GM19239 (cell line): ENCODE results near the gene SORBS2.

ENCODE experiments used
- DNase-seq: peaks from one replicate; pipeline ENCODE4 v3.0.0; 2011; ENCODE audit warnings: low spot score; ENCODE audit not compliant: insufficient read length
- FAIRE-seq: peaks from 2 replicates; lab custom pipeline; 2011; peaks lifted over from hg19 to GRCh38; lab: Jason Lieb, UNC

The SORBS2 gene

DNA sequence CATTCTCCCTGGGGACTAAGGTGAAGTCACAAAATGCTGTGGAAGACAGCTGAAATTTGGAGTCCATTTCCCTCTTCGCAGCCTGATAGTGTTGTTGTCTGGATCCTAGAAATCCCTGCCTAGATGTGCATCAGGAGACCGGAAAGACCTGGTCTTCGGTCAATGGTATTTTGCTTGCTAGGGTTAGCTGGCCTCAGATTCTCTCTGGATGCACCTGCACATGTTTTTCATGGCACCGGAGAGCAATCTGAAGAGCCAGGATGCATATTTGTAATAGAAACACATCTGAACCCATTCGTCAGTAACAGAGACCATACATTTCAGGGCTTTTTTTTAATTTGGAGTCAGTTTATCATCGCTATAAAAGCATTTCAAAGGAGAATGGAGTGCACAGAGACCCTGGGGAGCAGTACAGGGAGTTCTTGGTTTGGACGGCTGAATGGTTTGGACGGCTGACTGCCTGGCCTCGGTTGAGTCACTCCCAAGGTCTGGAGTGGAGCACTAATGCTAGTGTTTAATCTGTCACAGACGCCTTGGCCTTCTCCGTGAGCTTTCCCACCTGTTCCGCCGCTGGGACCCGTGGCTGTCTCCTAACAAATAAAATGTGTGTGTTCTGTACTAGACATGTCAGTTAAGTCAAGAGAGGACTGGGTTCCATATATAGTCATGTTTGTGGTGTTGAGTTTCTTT lies 269.2 kb downstream of the SORBS2 start:
- FAIRE-seq (no peak), DNase-seq (no peak)

DNA sequence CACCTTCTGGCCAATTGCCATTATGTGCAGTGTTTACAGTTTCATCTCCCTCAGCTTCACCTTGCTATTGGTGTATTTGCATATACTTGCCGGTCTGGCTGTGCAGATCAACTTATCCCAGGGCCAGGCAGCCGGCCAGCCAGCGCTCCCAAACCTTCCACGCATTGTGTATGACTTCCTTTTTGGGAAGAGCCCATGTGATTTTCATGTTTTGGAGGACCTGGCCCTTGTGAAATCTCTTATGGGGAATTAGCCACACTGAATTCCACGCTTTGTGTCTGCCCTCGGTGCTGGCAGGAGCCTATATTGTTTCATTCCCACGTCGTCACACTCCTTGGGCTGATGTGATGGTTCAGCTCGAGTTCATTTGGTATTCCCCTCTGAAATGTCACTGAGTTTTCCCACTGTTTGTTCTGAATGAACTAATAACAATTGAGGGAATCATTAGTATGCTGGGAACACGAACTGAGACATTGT lies 270.7 kb downstream of the SORBS2 start:
- FAIRE-seq = no peak
- no peak for DNase-seq

DNA sequence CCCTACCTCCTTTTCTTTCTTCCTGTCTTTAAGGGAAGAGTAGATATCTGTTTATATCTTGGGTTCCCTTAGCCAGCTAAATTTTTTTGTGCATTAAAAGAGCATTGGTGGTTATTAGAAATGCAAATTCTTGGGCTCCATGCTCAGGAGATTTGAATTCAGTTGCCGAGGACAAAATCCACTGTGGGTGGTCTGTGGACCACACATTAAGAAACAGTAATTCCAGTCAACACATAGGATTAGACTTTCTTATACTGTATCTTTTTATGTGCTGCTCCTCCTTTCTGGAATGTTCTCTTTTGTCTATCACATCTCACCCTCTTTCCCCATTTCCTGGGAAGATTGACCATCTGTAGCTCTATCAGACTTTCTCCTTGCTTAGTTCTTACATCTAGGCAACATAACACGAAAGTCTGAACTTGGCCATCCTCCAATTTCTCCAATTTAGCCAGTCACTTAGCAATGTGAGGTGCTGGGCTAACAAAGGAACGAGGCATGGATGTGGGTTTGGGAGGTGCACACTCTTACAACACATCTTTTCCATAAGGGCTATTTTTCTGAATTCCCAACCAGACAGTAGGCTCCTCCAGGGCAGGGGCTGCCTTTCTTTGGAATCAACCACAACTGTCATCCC lies 271.4 kb downstream of the SORBS2 start:
- FAIRE-seq (no peak), DNase-seq (no peak)

DNA sequence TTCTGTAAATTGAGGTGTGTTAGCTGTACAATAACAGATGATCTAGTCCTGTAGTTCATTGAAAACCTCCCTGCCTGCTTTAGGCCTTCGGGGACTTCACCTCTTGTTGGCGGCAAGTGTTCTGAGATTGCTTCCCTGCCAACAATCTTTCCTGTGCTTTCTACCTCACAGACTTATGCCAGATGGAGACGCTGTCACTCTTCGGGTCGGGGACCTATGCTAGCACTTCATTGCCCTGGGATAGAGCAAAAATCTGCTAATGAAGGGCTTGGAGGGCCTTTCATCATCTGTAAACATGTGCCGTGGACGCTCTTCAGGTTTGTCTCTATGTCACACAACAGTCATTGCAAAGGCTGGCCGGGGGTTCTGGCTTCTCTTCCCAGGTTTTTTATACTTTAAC lies 272.0 kb downstream of the SORBS2 start:
- no peak for FAIRE-seq
- DNase-seq = no peak

DNA sequence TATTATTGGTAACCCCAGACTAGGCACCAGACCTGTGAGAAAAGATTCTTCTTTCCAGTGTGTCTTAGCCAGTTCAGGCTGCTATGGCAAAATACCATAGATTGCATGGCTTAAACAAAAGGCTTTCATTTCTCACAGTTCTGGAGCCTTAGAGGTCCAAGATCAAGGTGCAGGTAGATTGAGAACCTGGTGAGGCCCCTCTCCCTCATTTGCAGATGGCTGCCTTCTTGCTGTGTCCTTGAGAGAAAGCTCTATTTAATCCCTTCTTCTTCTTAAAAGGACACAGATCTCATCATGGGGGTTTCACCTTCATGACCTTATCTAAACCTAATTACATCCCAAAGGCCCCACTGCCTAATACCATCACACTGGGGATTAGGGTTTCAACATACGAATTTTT lies 273.2 kb downstream of the SORBS2 start:
- no peak for FAIRE-seq
- no peak for DNase-seq

DNA sequence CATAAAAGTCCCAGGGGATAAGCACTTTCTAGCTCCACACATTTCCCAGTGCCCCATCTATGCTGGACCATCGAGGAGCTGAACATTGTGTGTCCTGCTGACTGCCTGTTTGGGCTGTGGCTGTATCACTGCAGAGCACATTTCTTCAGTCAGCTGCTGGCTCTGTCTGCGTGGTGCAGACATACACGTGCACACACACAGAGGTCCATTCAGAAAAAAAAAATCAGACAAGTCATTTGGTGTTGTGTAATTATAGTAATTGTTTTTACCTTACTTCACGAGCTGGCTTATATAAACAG lies 275.6 kb downstream of the SORBS2 start:
- DNase-seq (no peak), FAIRE-seq (no peak)

DNA sequence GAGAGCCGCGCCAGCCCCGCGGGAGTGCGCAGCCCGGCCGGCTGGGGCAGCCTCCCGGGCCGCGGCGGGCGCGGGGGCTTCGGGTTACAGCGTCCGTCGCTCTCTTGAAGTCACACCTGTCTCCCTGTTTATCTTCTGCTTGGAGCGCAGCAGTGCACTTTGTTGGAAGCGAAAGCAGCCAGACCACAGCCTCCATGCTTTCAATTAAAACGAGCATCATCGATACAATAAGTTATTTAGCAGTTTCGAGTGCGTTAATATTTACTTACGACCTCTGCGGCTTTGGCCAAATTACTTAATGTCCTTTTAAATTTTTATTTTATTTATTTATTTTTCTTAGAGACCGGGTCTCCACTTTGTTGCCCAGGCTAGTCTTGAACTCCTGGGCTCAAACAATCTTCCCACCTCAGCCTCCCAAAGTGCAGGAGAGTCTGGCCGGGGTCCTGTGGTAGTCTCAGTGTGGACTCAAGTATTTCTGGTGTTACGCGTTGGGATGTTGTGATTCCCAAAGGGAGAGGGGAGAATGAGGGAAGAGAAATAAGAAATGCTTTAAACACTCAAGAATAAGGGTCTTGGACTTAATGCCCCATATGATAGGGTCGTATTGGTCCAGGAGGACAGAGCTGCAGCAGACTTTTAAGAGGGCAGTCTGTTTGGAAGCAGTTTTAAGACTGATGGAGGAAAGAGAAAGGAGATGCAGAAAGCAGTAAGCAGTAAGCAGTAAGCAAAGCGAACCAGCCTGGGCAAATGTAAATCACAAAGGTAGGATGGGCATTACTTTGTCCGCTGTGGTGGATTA lies 276.2 kb downstream of the SORBS2 start:
- DNase-seq (no peak), FAIRE-seq (peak; percentile 4)
